GM23338 (cell line): ENCODE results near the gene SCART1. TPM values are rescaled to one million over a fixed set of nuclear protein-coding genes. Genes with fewer than 3 reads are reported as not detected.

Experiments
- ATAC-seq: fragments of 200-7000 bp; cut with Tn5 transposase; 3 replicates; pipeline ENCODE4 v1.9.1; 2020
- DNase-seq: peaks from one replicate; pipeline ENCODE4 v3.0.0-alpha.2; 2015; ENCODE audit warnings: low spot score
- H2AFZ ChIP-seq: fragments of 200-600 bp; sonication (generic); 2 replicates; pipeline ENCODE4 v1.8.0; 2016; ENCODE audit warnings: antibody characterized with exemption, mild to moderate bottlenecking, moderate library complexity
- H3F3A ChIP-seq: fragments of 200-600 bp; sonication (generic); replicated peaks from 2 replicates; pipeline ENCODE4 v1.8.0; 2017; ENCODE audit warnings: antibody characterized with exemption, mixed run types, low read depth
- H3K27ac ChIP-seq: fragments of 200-600 bp; sonication (generic); 2 replicates; pipeline ENCODE4 v1.6.1; 2016; ENCODE audit warnings: low read depth
- H3K27me3 ChIP-seq: fragments of 200-600 bp; sonication (generic); 2 replicates; pipeline ENCODE4 v1.8.0; 2016; ENCODE audit warnings: mild to moderate bottlenecking, mixed run types, moderate library complexity; ENCODE audit not compliant: insufficient read depth
- H3K36me3 ChIP-seq: fragments of 200-600 bp; sonication (generic); 2 replicates; pipeline ENCODE4 v1.8.0; 2016; ENCODE audit warnings: mild to moderate bottlenecking; ENCODE audit not compliant: insufficient read depth
- H3K4me1 ChIP-seq: fragments of 200-600 bp; sonication (generic); 2 replicates; pipeline ENCODE4 v1.8.0; 2016; ENCODE audit warnings: mild to moderate bottlenecking, moderate library complexity; ENCODE audit not compliant: insufficient read depth
- H3K4me2 ChIP-seq: fragments of 200-600 bp; sonication (generic); 2 replicates; pipeline ENCODE4 v1.7.1; 2017; ENCODE audit warnings: mixed run types
- H3K4me3 ChIP-seq: fragments of 200-600 bp; sonication (generic); 2 replicates; pipeline ENCODE4 v1.6.1; 2016; ENCODE audit warnings: mixed run types
- H3K79me2 ChIP-seq: fragments of 200-600 bp; sonication (generic); replicated peaks from 2 replicates; pipeline ENCODE4 v1.8.0; 2017; ENCODE audit warnings: mild to moderate bottlenecking; ENCODE audit not compliant: insufficient read depth
- H3K9me2 ChIP-seq: fragments of 200-600 bp; sonication (generic); 2 replicates; pipeline ENCODE4 v1.8.0; 2017; ENCODE audit not compliant: insufficient read depth
- H4K20me1 ChIP-seq: fragments of 200-600 bp; sonication (generic); replicated peaks from 2 replicates; pipeline ENCODE4 v1.8.0; 2017; ENCODE audit warnings: mild to moderate bottlenecking; ENCODE audit not compliant: insufficient read depth
- H3K27ac Mint-ChIP-seq: 2 replicates; pipeline ENCODE4 v1.8.0; 2020; ENCODE audit warnings: inconsistent platforms, mild to moderate bottlenecking, moderate library complexity, mixed read lengths
- H3K27me3 Mint-ChIP-seq: 3 replicates; pipeline ENCODE4 v1.8.0; 2022; ENCODE audit warnings: low read depth, mild to moderate bottlenecking, moderate library complexity, mixed read lengths, inconsistent platforms; ENCODE audit not compliant: insufficient read depth, poor library complexity
- H3K36me3 Mint-ChIP-seq: 3 replicates; pipeline ENCODE4 v1.8.0; 2021; ENCODE audit warnings: low read depth, mild to moderate bottlenecking, inconsistent platforms, moderate library complexity, mixed read lengths
- H3K4me1 Mint-ChIP-seq: 3 replicates; pipeline ENCODE4 v1.8.0; 2020; ENCODE audit warnings: mild to moderate bottlenecking, inconsistent platforms, mixed read lengths
- H3K4me3 Mint-ChIP-seq: 3 replicates; pipeline ENCODE4 v1.8.0; 2021; ENCODE audit warnings: moderate library complexity, mild to moderate bottlenecking, inconsistent platforms, mixed read lengths
- H3K9me3 Mint-ChIP-seq: 3 replicates; pipeline ENCODE4 v1.8.0; 2020; ENCODE audit warnings: moderate library complexity, mild to moderate bottlenecking, inconsistent platforms, mixed read lengths
- CREB1 ChIP-seq: fragments of 250-450 bp; sonication (Bioruptor Pico); IDR thresholded peaks from 2 replicates; pipeline ENCODE4 v1.5.0; 2020; ENCODE audit warnings: low read depth, mild to moderate bottlenecking, moderate library complexity
- CTCF ChIP-seq, 2 experiments: fragments of 200-600 bp in 1 of 2; sonication (generic) in 1 of 2; conservative IDR thresholded peaks; 2 replicates each; pipeline versions ENCODE4 v1.5.1 to v1.6.1; 2016 to 2017; ENCODE audit warnings: antibody characterized with exemption in 2 of 2, low read depth in 2 of 2, mild to moderate bottlenecking in 2 of 2, moderate library complexity in 1 of 2
- EZH2 ChIP-seq: fragments of 200-600 bp; sonication (generic); IDR thresholded peaks from one replicate; pipeline ENCODE4 v1.8.0; 2017; ENCODE audit warnings: antibody characterized with exemption, mild to moderate bottlenecking, low read depth; ENCODE audit not compliant: unreplicated experiment
- NANOG ChIP-seq: IDR thresholded peaks from 2 replicates; pipeline ENCODE4 v1.6.1; 2016; ENCODE audit warnings: antibody characterized with exemption, borderline replicate concordance
- POLR2AphosphoS5 ChIP-seq: IDR thresholded peaks from 2 replicates; pipeline ENCODE4 v1.6.1; 2016; ENCODE audit warnings: antibody characterized with exemption, low read depth
- STAT1 ChIP-seq: IDR thresholded peaks from one replicate; pipeline ENCODE4 v1.6.1; 2016; ENCODE audit warnings: antibody characterized with exemption; ENCODE audit not compliant: unreplicated experiment
- ZNF114 ChIP-seq: fragments of 250-450 bp; sonication (Bioruptor Pico); IDR thresholded peaks from 2 replicates; pipeline ENCODE4 v1.5.0; 2020; ENCODE audit warnings: mild to moderate bottlenecking, moderate library complexity
- ZNF331 ChIP-seq: fragments of 250-450 bp; sonication (Bioruptor Pico); IDR thresholded peaks from 2 replicates; pipeline ENCODE4 v1.5.0; 2020; ENCODE audit warnings: low read depth, mild to moderate bottlenecking, moderate library complexity
- polyA plus RNA-seq: library from polyadenylated mRNA; unstranded; fragments of >200 nt; fragmentation: Nextera tagmentation; extraction: Ambion mirVana; gene quantifications from 2 replicates; pipeline ENCODE4 v1.2.1, GENCODE V29; 2016
- total RNA-seq: library from RNA; depleted of rRNA; stranded (reverse); fragments of >200 nt; shearing (Covaris generic); gene quantifications from 2 replicates; pipeline ENCODE4 v1.2.3, GENCODE V29; 2014
- TF ChIP-seq, protein P1 (sequence below): IDR thresholded peaks from one replicate; pipeline ENCODE4 v1.6.1; 2018; ENCODE audit warnings: antibody characterized with exemption; ENCODE audit not compliant: unreplicated experiment

SCART1 gene
- total and polyA plus RNA-seq, 2 experiments from 2014 or later = 0.59 TPM; not detected in 1

DNA sequence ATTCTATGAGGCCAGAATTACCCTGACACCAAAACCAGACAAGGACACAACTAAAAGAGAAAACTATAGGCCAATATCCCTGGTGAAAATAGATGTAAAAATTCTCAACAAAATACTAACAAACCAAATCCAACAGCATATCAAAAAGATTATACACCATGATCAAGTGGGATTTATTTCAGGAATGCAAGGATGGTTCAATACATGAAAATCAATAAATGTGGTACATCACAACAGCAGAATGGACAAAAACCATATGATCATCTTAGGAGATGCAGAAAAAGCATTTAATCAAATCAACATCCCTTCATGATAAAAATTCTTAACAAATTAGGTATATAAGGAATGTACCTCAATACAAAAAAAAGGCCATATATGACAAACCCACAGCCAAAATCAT, 5.6 kb upstream of the SCART1 start:
- ATAC-seq = no peak
- Histone ChIP-seq H3K9me2 (no peaks in the 10 kb centered on the region), H3K4me2 (no peak overlapping the region), H3K36me3 (no peaks in the 10 kb centered on the region), H3K4me1 (no peaks in the 10 kb centered on the region), H3F3A (no peaks in the 10 kb centered on the region), H3K79me2 (no peaks in the 10 kb centered on the region), H3K4me3 (no peak overlapping the region), H3K27ac (no peak overlapping the region), H3K27me3 (no peaks in the 10 kb centered on the region), H2AFZ (no peak overlapping the region), H4K20me1 (no peaks in the 10 kb centered on the region)
- no peak for TF ChIP-seq ZNF114 (CRISPR knock-in tag)
- TF ChIP-seq POLR2AphosphoS5 = no peak
- TF ChIP-seq ZNF331 (CRISPR knock-in tag) = no peak
- TF ChIP-seq NANOG = no peak
- TF ChIP-seq, protein P1, sequence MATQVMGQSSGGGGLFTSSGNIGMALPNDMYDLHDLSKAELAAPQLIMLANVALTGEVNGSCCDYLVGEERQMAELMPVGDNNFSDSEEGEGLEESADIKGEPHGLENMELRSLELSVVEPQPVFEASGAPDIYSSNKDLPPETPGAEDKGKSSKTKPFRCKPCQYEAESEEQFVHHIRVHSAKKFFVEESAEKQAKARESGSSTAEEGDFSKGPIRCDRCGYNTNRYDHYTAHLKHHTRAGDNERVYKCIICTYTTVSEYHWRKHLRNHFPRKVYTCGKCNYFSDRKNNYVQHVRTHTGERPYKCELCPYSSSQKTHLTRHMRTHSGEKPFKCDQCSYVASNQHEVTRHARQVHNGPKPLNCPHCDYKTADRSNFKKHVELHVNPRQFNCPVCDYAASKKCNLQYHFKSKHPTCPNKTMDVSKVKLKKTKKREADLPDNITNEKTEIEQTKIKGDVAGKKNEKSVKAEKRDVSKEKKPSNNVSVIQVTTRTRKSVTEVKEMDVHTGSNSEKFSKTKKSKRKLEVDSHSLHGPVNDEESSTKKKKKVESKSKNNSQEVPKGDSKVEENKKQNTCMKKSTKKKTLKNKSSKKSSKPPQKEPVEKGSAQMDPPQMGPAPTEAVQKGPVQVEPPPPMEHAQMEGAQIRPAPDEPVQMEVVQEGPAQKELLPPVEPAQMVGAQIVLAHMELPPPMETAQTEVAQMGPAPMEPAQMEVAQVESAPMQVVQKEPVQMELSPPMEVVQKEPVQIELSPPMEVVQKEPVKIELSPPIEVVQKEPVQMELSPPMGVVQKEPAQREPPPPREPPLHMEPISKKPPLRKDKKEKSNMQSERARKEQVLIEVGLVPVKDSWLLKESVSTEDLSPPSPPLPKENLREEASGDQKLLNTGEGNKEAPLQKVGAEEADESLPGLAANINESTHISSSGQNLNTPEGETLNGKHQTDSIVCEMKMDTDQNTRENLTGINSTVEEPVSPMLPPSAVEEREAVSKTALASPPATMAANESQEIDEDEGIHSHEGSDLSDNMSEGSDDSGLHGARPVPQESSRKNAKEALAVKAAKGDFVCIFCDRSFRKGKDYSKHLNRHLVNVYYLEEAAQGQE = no peak
- TF ChIP-seq CTCF (conservative IDR thresholded peaks at IDR 0.05; ENCODE audit: low read depth in 2 of 2) = no peak
- no peak for TF ChIP-seq STAT1
- no peak for TF ChIP-seq CREB1 (CRISPR knock-in tag)
- H3K9me3 Mint-ChIP-seq = peaks cover 70% of the 10 kb centered on the region
- H3K36me3 Mint-ChIP-seq = peaks cover 15% of the 10 kb centered on the region
- no peak for DNase-seq
- H3K27ac Mint-ChIP-seq = no peak overlapping the region
- peaks cover 8% of the 10 kb centered on the region for H3K27me3 Mint-ChIP-seq
- H3K4me1 Mint-ChIP-seq = no peaks in the 10 kb centered on the region
- H3K4me3 Mint-ChIP-seq = no peak overlapping the region

DNA sequence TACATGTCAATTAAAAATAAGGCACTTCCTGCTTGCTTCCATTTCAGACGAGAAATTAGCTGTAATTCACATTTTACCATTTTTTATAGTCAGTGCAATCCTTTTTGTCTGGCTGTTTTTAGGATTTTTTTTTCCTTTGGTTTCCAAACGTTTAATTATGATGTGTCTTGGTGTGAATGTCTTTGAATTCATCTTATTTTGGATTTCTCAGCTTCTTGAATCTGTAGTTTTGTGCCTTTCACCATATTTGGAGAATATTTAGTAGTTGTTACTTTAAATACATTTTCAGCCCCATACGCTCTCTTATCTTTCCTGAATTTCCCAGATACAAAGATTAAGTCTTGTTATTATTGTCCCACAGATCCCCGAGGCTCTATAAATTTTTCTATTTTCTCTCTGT, 2.4 kb upstream of the SCART1 start:
- no peaks in the 10 kb centered on the region for H3K9me2 ChIP-seq
- no peak for TF ChIP-seq ZNF331 (CRISPR knock-in tag)
- TF ChIP-seq EZH2 = no peak
- no peak for TF ChIP-seq NANOG
- peaks cover 74% of the 10 kb centered on the region for H3K9me3 Mint-ChIP-seq
- no peaks in the 10 kb centered on the region for H3K79me2 ChIP-seq
- ATAC-seq (no peak), DNase-seq (no peak)
- no peak overlapping the region for H3K4me3 Mint-ChIP-seq
- H3K36me3 Mint-ChIP-seq = peaks cover 14% of the 10 kb centered on the region
- no peaks in the 10 kb centered on the region for H3K27me3 ChIP-seq
- no peaks in the 10 kb centered on the region for H3K36me3 ChIP-seq
- no peak overlapping the region for H3K27ac ChIP-seq
- H4K20me1 ChIP-seq = no peaks in the 10 kb centered on the region
- no peak overlapping the region for H2AFZ ChIP-seq
- no peak overlapping the region for H3K27ac Mint-ChIP-seq
- H3K4me1 ChIP-seq = no peaks in the 10 kb centered on the region
- peaks cover 11% of the 10 kb centered on the region for H3K27me3 Mint-ChIP-seq
- H3K4me3 ChIP-seq = no peak overlapping the region
- no peak overlapping the region for H3K4me2 ChIP-seq
- H3K4me1 Mint-ChIP-seq = no peaks in the 10 kb centered on the region
- H3F3A ChIP-seq = no peaks in the 10 kb centered on the region
